Heart left ventricle (tissue), 13 donors: ENCODE results near the gene ZBTB8OS.

Experiments used
- CTCF ChIP-seq, 12 donors: fragments of 200-600 bp; sonication (generic) in 4 of 12; IDR thresholded peaks; one replicate each; pipeline versions ENCODE4 v1.5.0 to v1.8.0; 2018 to 2022; ENCODE audit warnings: antibody characterized with exemption in 12 of 12, mild to moderate bottlenecking in 5 of 12
- POLR2A ChIP-seq, 2 donors: fragments of 450-650 bp; IDR thresholded peaks; one replicate each; pipeline ENCODE4 v1.6.1; 2017; ENCODE audit warnings: antibody characterized with exemption in 2 of 2, mild to moderate bottlenecking in 2 of 2, moderate library complexity in 2 of 2
- donor health status: ischemic (EF 13 %, LVEDD 7.1; RV severe dilation, severe dysfunction).
- donor health status: DM: no; HTN: yes; CAD: no.
- donor health status: DM: no; HTN: no; CAD: no.
- donor health status: ischemic (EF 25% LVEDD 6.9; RV normal size, moderate dysfunction).
- donor health status: ischemic (EF 25% LVEDD 5.7; RV mildly dilated, moderate dysfunction).
- donor health status: ischemic (EF 35%, LVEDD 5.7; RV mildly dilated, moderate dysfunction).
- donor health status: nonischemic (EF 11% LVEDD 7.7; RV severe dilation, severe dysfunction).
- donor health status: DM: yes; HTN: yes; CAD: no.
- donor health status: PGD.
- donor health status: ischemic (EF 29% LVEDD 5.4; RV normal size, mild dysfunction).
- donor health status: nonischemic (EF 23%, LVEDD 6.1; RV moderate dilation, normal function).

GRCh38 chr1:32676945-32677344, 26.6 kb upstream of the ZBTB8OS start:
- TF ChIP-seq POLR2A (IDR thresholded peaks at IDR 0.05), result no peak
- no peak for TF ChIP-seq CTCF (IDR thresholded peaks at IDR 0.05)
